GM18861 (cell line): ENCODE data around the gene TMBIM6.
A peak's percentile ranks its signal among the peaks of the same experiment; 100 is the strongest.
"Not testable (repeated sequence)": the region's sequence is repeated elsewhere in the genome, so short reads cannot be mapped to it uniquely, and the experiment has no call there.

ENCODE experiments used
- ATAC-seq: cut with Tn5 transposase; IDR thresholded peaks from one replicate; pipeline ENCODE4 v1.9.1; 2021; ENCODE audit not compliant: unreplicated experiment

TMBIM6 gene

DNA sequence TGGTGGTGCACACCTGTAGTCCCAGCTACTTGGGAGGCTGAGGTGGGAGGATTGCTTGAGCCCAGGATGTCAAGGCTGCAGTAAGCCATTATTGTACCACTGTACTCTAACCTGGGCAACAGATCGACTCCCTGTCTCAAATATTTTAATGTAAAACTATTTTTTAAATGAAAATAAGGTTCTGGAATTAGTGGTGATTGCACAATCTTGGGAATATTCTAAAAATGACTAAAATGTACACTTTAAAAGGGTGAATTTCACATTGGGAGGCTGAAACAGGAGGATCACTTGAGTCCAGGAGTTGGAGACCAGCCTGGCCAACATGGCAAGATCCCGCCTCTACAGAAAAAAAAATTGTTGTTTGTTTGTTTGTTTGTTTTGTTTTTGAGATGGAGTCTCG lies 12.9 kb upstream of the TMBIM6 start:
- ATAC-seq, result no peak

DNA sequence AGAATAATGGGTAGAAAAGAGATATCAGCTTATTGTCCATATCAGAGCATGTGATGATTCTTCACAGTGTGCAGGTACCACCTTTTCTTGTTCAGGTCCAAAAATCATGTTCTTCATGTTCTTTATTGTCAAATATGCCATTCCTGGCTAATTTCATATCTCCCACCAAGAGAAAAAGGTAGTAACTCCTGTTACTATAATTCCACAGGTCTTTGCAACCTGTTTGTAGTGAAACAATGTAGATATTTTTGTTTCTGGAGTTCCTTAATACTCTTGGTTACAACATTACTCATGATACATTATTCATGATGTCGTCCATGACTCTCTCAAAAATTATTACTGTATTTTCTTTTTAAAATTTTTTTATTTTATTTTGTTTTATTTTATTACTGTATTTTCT lies 11.3 kb upstream of the TMBIM6 start:
- ATAC-seq, result no peak

DNA sequence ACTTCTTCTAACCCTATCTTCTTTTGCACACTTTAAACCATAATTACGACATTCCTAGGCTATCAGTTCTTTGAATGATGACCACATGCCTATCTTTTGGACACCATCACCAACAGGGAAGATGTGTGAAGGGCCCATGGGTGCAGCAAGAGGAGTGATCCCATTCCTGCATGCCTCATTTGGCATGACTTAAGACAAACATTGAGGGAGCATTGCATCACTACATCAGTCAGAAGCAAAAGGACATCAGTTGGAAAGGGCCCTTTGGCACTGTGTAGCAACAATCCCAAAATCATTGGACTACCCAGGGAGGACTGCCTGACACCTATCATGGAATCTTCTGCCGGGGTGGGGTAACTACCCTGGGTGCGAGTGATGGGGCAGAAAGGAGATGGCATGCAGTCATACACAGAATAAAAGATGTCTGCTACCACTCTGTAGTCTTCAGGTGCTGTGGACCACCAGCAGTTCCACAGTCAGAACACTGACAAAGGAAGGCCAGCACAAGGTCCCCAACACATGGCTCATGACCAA lies 10.7 kb upstream of the TMBIM6 start:
- no peak for ATAC-seq

DNA sequence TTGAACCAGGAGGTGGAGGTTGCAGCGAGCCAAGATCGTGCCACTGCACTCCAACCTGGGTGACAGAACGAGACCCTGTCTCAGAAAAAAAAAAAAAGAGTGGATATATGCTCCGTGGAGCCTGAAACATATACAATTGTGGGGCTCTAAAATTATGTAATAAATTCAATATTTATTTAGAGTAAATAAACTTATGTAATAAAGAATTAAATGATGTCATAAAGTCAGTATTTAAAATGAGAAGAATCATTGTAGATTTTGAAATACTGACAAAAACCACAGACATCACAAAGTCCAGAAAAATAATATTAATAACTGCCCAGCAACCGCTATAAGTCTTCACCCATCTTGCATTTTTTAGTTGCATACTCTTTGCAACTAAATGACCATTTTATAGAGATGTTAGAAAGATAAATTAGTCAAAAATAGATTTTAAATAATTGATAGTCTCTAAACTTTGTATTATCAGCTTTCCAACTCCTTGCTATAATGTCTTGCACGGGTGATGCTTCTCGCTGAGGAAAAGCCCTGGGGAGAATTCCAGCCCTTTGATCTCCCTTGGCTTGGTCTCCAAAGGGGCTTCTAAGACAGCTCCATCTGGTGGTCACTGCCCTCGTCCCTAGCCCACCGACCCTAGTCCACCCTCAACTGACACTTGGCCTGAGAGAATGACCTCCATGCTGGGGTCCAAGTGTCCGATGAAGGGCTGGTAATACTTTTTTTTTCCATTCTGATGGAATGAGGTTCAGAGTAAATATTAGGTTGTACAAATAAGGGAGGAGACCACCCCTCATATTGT lies 7.9 kb upstream of the TMBIM6 start:
- no peak for ATAC-seq

DNA sequence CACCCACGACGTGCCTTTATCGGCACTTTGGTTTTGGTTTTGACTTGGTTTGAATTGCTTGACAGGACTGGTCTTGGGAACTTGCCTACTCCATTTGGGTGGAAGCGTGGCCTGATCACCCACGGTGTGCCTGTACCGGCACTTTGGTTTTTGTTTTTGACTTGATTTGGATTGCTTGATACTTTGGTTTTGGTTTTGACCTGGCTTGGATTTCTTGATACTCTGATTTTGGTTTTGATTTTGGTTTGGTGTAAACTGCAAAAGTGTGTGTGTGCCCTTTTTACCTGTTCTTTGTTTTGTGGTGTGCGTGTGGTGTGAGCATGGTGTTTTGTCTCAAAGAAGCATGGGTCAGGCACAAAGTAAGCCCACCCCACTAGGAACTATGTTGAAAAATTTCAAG lies 6.5 kb upstream of the TMBIM6 start:
- not testable (repeated sequence) for ATAC-seq

DNA sequence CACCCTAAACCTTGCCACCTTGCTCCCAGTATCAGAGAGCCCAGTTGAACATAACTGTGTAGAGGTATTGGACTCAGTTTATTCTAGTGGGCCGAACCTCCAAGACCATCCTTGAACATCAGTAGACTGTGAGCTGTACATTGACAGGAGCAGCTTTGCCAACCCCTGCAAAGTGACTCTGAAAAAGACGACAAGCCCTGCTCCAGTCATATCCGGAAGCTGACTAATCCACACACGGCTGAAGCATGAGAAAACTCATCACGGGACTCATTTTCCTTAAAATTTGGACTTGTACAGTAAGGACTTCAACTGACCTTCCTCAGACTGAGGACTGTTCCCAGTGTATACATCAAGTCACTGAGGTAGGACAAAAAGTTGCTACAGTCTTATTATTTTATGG lies 2.6 kb upstream of the TMBIM6 start:
- ATAC-seq, result not testable (repeated sequence)

DNA sequence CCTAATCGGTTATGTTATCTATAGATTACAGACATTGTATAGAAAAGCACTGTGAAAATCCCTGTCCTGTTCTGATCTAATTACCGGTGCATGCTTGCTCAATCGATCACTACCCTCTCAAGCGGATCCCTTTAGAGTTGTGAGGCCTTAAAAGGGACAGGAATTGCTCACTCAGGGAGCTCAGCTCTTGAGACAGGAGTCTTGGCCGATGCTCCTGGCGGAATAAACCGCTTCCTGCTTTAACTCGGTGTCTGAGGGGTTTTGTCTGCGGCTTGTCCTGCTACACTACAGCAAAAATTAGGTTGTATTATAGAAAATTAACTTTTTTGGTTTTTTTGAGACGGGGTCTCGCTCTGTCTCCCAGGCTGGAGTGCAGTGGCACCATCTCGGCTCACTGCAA lies 1.1 kb upstream of the TMBIM6 start:
- ATAC-seq, result not testable (repeated sequence)

DNA sequence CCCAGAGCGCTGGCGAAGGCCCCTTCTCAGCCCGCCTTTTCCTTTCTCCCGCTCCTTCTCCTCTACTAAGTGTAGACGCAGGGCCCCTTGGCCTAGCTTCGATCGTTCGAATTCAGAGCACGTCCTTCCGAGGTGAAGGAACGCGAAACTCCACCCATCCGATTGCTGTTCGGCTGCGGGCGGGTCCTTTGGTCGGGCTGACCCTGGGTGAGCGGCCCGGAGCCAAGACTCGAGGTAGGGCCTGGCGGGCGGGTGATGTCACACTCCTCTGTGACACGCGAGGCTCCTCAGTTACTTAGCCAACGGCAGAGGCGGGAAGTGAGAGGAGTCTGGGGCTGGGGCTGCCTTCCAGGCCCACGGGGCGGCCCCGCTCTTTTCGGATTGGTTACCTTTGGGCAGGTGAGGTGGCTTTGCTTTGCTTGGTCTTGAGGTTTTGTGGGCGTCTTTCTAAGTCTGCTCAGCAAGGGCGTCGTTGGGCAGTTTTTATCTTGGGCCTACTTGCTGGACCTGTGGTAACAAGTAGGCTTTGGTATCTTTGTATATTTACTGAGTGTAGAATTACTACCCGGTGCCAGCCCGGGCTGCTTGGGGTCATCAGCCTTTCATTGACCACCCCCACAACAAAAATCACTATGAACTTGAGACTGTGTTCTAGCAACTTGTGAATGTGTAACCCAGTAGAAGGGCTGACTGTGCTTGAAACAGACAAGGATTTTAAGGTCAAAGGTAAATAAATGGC lies 694 bp downstream of the TMBIM6 start:
- ATAC-seq, result peak; percentile 49

DNA sequence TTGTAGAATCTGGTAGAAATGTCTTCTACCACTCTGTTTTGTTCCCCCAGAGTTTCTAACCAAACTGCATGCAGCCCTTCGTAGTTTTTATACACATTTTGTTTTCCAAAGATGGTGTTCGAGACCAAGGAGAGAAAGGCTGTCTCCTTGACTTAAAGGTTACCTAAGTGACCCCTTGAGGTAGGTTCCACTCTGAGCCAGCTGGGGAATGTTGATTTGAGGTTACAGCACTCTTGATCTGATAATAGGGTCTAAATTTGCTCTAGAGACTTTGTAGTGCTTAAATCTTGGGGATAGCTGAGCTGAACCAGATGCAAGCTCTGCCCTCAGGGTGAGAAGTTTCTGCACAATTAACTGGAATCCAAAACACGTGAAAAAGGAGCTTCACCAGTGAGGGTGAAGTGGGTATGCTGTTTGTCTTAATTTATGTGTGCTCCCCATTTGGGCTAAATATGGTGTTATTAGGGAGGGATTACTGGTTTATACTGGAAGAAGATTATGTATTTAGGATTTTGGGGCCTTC lies 3.1 kb downstream of the TMBIM6 start:
- ATAC-seq, result no peak

DNA sequence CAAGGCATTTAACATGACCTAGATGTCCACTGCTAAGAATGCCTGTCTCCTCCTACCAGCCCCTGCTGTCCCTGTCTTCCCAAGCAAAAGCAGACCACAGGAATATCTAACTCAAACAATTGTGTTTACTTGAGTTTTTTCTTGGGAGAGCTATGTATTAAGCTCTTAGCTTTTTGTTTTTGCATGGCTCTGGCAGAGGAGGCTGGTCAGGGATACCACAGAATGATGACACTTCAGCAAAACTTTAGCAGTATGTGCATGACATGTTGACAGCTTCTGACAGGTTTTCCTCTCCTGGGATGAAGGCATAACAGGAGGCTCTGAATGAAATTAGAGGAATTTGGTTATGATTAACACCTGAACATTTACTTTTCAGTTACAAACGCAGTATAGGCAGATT lies 6.9 kb downstream of the TMBIM6 start:
- no peak for ATAC-seq

DNA sequence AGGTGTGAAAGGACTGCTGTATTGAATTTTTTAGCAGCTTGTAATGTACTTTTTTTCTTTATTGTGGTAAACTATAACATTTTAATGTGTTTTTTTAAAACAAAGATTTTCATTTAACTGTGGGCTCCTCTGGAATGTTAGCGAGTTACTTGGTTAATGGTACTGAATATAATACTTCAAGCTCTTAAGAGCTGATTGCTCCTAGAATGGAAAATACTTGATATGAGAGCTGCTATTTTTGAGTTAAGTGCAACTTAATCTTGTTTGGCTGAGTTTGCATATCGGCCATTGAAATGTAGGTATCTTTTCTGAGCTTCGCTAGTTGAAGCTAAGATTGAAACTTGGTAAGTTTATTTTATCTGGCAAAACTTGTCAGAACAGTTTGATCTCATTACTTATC lies 7.4 kb downstream of the TMBIM6 start:
- no peak for ATAC-seq

DNA sequence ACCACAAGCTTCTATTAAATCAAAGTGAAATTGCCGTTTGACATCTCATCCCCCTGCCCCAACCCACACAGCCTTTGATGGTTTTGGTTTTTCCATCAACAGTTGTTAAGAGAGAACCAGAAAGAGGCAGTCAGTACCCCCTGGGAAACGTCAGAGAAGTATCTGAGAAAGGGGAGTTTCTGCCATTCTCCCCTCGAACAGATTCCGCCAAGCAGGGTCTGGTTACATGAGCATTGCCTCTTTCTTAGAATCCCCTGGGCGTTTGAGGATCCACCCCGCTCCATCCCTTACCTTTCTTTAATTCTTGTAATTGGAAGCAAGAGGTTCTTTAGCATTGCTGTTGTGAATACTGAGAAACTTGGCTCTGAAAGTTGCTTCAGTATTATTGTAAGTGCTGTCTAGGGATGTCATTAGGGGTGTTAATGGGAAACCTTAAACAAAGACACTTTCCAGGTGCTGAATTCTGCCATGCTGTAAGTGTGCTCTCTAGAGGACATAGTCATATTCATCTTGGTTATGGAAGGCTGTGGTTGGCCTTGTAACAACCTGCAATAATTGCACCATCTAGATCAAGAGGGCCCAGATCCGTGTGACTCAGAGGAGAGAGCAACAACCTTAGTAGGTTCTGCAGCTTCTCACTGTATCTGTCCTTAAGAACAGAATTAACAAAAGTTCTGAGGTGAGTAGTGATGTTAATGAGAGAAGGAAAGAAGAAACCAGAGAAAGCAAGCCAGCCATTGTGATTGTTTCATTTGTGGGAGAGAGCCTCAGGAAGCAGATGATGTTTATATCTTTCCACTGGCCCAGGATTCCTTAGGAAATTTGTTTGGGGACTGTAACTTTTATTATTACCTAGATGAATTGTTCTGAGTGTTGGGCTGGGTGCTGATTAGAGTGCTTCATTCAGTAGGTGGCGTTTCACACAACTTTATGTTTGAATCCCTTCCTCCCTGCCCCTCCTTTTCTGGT lies 9.0 kb downstream of the TMBIM6 start:
- ATAC-seq, result no peak

DNA sequence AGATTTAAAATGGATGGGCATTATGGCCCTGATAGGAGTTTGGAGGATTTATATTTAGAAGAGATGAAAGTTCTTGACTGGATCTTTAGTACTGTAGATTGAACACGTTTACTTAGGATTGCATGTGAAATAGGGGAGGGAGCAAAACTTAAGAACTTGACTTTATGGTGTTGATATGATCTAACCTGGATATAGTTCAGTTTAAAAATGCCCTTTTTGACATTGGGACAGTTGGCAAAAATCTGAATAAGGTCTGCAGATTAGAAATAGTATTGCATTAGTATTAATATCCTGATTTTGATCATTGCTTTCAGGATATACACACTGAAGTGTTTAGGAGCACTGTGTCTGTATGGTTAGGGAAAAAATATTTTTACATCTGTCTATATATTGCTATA lies 9.6 kb downstream of the TMBIM6 start:
- no peak for ATAC-seq

DNA sequence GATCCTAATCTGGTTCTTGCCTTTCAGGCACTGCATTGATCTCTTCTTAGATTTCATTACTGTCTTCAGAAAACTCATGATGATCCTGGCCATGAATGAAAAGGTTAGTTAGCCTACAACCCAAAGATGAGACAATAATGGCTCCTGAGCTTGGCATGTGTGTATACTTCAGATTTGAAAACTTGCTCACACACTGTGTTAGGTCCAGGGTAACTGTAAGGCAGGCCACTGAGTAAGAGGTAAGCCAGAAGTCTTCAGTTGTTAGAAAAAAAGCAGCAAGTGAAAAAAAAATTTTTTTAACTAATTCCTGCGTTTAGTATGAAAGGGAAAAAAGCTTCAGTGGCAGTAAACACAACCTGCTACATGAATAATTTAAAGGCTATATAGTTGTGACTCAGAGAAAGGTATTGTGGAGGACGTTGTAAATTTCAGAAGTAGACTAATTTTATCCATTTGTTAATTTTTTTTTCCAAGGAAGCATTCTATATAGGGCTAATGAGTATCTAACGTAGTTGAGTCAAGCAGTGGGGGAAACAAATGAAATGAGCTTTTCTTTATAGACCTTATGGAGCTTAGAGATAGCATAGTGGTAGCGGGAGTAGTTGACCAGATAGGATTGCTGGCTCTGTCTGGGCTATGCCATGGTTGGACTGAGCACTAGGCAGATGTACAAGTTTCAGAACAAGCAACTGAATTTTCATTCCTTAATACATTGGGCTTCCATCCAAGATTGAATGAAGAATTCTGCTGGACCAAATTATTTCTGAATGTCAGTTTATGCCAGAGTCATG lies 20.5 kb downstream of the TMBIM6 start:
- ATAC-seq, result no peak

DNA sequence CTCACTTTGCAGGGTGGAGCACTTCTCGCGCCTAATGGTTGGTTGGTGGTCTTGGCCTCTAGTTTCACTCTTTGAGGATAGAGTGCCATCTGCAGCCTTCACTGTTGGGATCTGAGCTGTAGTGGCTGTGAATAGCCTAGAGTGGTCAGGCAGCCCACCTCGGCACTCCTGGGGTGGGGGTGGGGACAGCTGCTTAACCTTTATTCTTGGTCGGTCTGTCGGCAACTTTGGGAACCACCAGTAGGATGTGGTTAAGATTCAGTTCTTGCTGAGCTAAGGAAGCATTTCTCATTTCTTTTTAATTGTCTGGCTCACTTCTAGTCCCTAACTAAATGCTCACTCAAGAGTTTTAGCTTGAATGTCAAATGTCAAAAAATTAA lies 21.1 kb downstream of the TMBIM6 start:
- ATAC-seq, result no peak

DNA sequence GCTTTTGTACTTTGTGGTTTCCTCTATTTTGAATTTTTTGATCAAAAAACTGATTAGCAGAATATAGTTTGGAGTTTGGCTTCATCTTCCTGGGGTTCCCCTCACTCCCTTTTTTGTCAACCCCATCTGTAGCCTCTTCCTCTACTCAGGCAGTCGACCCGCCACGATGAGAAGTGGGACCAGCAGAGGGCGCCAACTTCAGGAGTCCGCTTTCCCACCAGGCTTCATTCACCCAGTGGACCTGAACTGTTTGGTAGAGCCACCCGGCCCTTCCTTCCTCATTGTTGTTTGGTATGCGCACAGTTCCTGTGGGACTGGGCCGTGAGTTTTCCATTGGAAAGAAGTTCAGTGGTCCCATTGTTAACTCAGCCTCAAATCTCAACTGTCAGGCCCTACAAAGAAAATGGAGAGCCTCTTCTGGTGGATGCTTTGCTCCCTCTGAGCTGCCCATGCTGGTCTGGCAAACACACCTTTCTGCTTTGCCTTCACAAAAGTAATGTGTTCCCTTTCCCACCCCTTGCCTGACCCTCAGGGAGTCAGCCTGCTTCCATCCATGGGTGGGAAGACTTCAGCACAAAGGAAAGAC lies 21.7 kb downstream of the TMBIM6 start:
- no peak for ATAC-seq

DNA sequence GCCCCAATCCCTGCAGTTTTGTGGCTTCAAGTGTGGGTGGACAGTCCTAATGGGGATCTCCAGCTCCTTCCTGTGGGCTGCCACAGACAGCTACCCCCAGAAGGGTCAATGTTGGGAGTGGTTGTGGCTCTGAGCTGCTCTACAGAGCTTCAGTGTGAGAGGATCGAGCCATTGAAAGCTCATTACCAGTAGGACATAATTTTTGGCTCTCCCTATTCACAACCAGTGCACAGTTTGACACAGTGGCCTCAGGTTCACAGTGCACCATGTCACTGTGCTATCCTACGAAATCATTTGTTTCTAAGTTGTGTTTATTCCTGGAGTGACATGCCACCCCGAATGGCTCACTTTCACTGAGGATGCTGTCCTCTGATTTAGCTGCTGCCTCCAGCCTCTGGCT lies 22.8 kb downstream of the TMBIM6 start:
- ATAC-seq, result no peak

DNA sequence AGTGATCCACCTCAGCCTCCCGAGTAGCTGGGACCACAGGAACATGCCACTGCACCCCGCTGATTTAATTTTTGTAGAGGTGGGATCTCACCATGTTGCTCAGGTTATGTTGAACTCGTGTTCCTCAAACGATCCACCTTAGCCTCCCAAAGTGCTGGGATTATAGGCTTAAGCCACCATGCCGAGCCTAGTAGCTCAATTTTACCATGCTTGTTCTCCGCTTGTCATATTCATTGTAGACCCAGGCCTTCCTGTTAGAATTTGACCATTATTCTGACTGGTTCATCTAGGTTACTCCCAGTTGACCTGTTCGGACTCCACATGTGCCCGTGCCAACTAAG lies 24.7 kb downstream of the TMBIM6 start:
- no peak for ATAC-seq

DNA sequence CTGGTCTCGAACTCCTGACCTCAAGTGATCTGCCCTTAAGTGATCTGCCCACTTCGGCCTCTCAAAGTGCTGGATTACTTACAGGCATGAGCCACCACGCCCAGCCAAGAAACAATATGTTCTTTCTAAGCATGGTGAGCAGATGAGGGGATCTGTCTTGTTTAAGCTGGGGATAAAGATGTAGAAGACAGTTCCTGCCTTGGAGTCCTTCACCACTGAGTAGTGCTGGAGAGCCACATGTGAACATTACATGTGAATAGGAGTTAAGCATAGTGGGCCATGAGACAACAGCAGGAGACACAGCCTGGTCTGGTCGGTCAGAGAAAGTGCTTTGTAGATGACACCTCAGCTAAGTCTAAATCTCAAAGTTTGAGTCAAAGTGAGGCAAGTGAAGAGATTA lies 26.0 kb downstream of the TMBIM6 start:
- no peak for ATAC-seq

DNA sequence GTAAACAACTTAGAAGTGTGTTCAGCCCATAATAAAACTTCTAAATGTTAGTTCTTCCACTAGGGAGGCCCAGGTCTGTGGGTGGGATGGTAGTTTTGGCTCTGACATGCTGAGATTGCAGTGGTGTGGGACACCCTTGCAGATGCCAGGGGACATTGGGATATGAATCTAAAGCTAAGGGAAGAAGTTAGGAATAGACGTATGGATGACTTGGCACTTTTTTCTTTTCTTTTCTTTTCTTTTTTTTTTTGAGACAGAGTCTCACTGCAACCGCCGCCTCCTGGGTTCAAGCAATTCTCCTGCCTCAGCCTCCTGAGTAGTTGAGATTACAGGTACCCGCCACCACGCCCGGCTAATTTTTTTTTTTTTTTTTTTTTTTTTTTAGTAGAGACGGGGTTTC lies 31.7 kb downstream of the TMBIM6 start:
- not testable (repeated sequence) for ATAC-seq
